Fibroblast of lung (primary cell): ENCODE measurements around the gene PREP. TPM values are rescaled to one million over a fixed set of nuclear protein-coding genes. Genes with fewer than 3 reads are reported as not detected.

Experiments used
- DNase-seq, 2 donors: peaks; one replicate each; pipeline versions ENCODE4 v3.0.0 to v3.0.0-alpha.2; 2010; ENCODE audit warnings: low read depth in 2 of 2
- H2AFZ ChIP-seq: 2 replicates; pipeline ENCODE4 v1.5.1; 2012; ENCODE audit warnings: low read length, control low read depth, inconsistent platforms
- H3K27ac ChIP-seq: 2 replicates; pipeline ENCODE4 v1.5.1; 2011; ENCODE audit warnings: low read length, control low read depth; ENCODE audit not compliant: insufficient read depth
- H3K27me3 ChIP-seq: 2 replicates; pipeline ENCODE4 v1.5.1; 2011; ENCODE audit warnings: mild to moderate bottlenecking, low read length; ENCODE audit not compliant: control insufficient read depth, insufficient read depth
- H3K36me3 ChIP-seq: 2 replicates; pipeline ENCODE4 v1.5.1; 2011; ENCODE audit warnings: low read length; ENCODE audit not compliant: control insufficient read depth, insufficient read depth
- H3K4me1 ChIP-seq: 2 replicates; pipeline ENCODE4 v1.5.1; 2011; ENCODE audit warnings: low read length; ENCODE audit not compliant: control insufficient read depth, insufficient read depth; ENCODE audit errors: extremely low read depth
- H3K4me2 ChIP-seq: 2 replicates; pipeline ENCODE4 v1.5.1; 2011; ENCODE audit warnings: low read length, control low read depth; ENCODE audit not compliant: insufficient read depth; ENCODE audit errors: extremely low read depth
- H3K4me3 ChIP-seq, 4 experiments: fragments of 200-600 bp in 1 of 4; sonication (generic) in 1 of 4; replicated peaks in 1 of 4; 2 replicates each; pipeline ENCODE4 v1.5.1; 2011 to 2016; ENCODE audit warnings: low read length in 4 of 4, low read depth in 3 of 4, mild to moderate bottlenecking in 3 of 4, control low read depth in 2 of 4, inconsistent platforms in 1 of 4, mixed read lengths in 1 of 4; ENCODE audit not compliant: insufficient read depth in 1 of 4; ENCODE audit errors: control extremely low read depth in 1 of 4
- H3K79me2 ChIP-seq: 2 replicates; pipeline ENCODE4 v1.5.1; 2012; ENCODE audit warnings: mild to moderate bottlenecking, low read length, inconsistent platforms; ENCODE audit not compliant: control insufficient read depth, insufficient read depth
- H3K9ac ChIP-seq: 2 replicates; pipeline ENCODE4 v1.5.1; 2011; ENCODE audit warnings: mild to moderate bottlenecking, low read length, control low read depth; ENCODE audit not compliant: insufficient read depth
- H3K9me3 ChIP-seq: 2 replicates; pipeline ENCODE4 v1.5.1; 2012; ENCODE audit warnings: low read depth, low read length; ENCODE audit not compliant: control insufficient read depth, insufficient read depth
- H4K20me1 ChIP-seq: 2 replicates; pipeline ENCODE4 v1.5.1; 2011; ENCODE audit warnings: low read length; ENCODE audit not compliant: control insufficient read depth, insufficient read depth; ENCODE audit errors: extremely low read depth
- EZH2 ChIP-seq: IDR thresholded peaks from 2 replicates; pipeline ENCODE4 v1.5.1; 2012; ENCODE audit warnings: low read length, control low read depth, mild to moderate bottlenecking; ENCODE audit errors: missing control alignments
- polyA plus RNA-seq, 2 donors: library from polyadenylated mRNA; depleted of rRNA in 1 of 2; stranded (reverse) in 1 of 2; unstranded in 1 of 2; fragments of >200 nt; gene quantifications; 2 replicates each; pipeline ENCODE4 v1.2.1, GENCODE V29; 2011 to 2012; ENCODE audit warnings: missing spikeins in 1 of 2
- total RNA-seq: library from RNA; depleted of rRNA; stranded (reverse); fragments of >200 nt; gene quantifications from 2 replicates; pipeline ENCODE4 v1.2.1, GENCODE V29; 2014
- TF ChIP-seq, protein P1 (sequence below), 2 donors: IDR thresholded peaks in 1 of 2; conservative IDR thresholded peaks in 1 of 2; 1 replicate in 1 of 2; 2 replicates in 1 of 2; pipeline ENCODE4 v1.5.1; 2011 to 2012; ENCODE audit warnings: low read length in 2 of 2, control low read depth in 1 of 2, inconsistent platforms in 1 of 2, low read depth in 1 of 2, mild to moderate bottlenecking in 1 of 2

Gene PREP
- total and polyA plus RNA-seq, 2 donors (not counting 1 experiment from before 2014, with no cell fraction given), result 18.3 to 30.7 TPM

DNA sequence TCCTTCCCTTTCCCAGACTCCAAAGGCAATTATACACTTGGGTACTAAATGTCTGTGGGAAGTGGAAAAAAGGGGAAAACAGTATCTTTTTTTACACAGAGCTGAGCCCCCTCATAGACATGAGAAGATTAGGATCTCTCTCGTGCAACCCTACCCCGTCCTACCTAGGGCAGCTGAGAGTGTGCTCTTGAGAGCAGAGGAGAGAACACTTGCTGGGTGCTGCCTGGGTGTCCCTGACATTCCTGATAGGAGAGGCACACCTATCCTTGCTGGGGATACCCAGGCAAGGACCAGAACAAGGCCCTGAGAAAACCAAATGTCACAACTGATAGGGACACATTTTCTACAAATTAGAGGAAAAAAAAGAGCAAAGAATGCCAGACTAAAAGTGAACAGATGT is 81.2 kb downstream of the PREP start:
- H3K4me1 ChIP-seq, result no peaks in the 10 kb centered on the region
- no peaks in the 10 kb centered on the region for H3K9me3 ChIP-seq
- no peaks in the 10 kb centered on the region for H3K27me3 ChIP-seq
- no peak overlapping the region for H3K9ac ChIP-seq
- H2AFZ ChIP-seq, result no peak overlapping the region
- H3K4me2 ChIP-seq, result no peak overlapping the region
- H3K36me3 ChIP-seq, result no peaks in the 10 kb centered on the region
- no peak for DNase-seq
- H3K79me2 ChIP-seq, result no peaks in the 10 kb centered on the region
- H4K20me1 ChIP-seq, result no peaks in the 10 kb centered on the region
- no peak for TF ChIP-seq EZH2
- TF ChIP-seq, protein P1, sequence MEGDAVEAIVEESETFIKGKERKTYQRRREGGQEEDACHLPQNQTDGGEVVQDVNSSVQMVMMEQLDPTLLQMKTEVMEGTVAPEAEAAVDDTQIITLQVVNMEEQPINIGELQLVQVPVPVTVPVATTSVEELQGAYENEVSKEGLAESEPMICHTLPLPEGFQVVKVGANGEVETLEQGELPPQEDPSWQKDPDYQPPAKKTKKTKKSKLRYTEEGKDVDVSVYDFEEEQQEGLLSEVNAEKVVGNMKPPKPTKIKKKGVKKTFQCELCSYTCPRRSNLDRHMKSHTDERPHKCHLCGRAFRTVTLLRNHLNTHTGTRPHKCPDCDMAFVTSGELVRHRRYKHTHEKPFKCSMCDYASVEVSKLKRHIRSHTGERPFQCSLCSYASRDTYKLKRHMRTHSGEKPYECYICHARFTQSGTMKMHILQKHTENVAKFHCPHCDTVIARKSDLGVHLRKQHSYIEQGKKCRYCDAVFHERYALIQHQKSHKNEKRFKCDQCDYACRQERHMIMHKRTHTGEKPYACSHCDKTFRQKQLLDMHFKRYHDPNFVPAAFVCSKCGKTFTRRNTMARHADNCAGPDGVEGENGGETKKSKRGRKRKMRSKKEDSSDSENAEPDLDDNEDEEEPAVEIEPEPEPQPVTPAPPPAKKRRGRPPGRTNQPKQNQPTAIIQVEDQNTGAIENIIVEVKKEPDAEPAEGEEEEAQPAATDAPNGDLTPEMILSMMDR (conservative IDR thresholded peaks at IDR 0.05 in 1 of 2, IDR thresholded peaks at IDR 0.05 in 1 of 2; ENCODE audit: low read depth in 1 of 2, low read length in 2 of 2), result no peak
- H3K27ac ChIP-seq, result no peak overlapping the region
- no peak overlapping the region for H3K4me3 ChIP-seq

DNA sequence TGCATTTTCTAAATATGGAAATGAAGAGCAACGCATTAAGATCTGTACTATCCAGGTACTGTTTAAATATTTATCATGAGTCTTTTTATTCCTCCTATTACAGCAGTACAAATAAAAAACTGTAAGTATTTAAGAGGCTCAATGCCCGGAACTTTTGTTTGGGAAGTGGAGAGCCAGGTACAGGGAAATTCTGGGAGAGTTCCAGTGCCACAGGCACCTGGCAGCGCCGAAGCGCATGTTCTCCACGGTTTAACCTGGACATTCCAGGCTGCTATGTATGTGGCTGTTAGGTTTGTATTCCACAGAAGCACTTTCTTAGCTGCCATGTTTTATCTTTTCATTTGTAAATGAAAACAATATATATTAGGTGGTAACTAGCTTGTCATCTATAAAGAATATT is 81.7 kb downstream of the PREP start:
- DNase-seq, result no peak
- H3K4me3 ChIP-seq, result no peak overlapping the region
- no peak overlapping the region for H3K4me2 ChIP-seq
- H3K79me2 ChIP-seq, result no peaks in the 10 kb centered on the region
- no peak overlapping the region for H2AFZ ChIP-seq
- no peaks in the 10 kb centered on the region for H3K4me1 ChIP-seq
- H3K9me3 ChIP-seq, result no peaks in the 10 kb centered on the region
- no peaks in the 10 kb centered on the region for H3K36me3 ChIP-seq
- H3K27me3 ChIP-seq, result no peaks in the 10 kb centered on the region
- H3K27ac ChIP-seq, result no peak overlapping the region
- no peak for TF ChIP-seq EZH2
- TF ChIP-seq, protein P1 (conservative IDR thresholded peaks at IDR 0.05 in 1 of 2, IDR thresholded peaks at IDR 0.05 in 1 of 2; ENCODE audit: low read depth in 1 of 2, low read length in 2 of 2), result no peak
- no peaks in the 10 kb centered on the region for H4K20me1 ChIP-seq
- no peak overlapping the region for H3K9ac ChIP-seq

DNA sequence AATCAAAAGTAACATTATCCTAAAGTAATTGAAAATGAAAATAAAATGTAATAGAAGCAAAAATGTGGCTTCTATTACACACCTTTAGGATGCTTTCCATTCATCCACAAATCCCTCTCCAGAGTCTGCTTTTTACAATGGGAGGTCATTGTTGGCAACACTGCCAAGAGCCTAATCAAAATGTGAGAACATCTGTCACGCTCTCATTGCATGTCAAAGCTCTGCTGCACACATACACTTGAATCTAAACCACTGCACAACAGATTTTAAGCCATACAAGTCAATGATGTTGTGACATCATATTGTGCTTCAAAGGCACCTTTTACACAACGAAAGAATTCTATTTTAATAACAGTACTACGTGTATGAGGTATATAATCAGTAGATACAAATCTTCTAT is 82.1 kb downstream of the PREP start:
- H3K4me2 ChIP-seq, result no peak overlapping the region
- no peak for DNase-seq
- no peaks in the 10 kb centered on the region for H3K27me3 ChIP-seq
- no peaks in the 10 kb centered on the region for H3K36me3 ChIP-seq
- no peaks in the 10 kb centered on the region for H4K20me1 ChIP-seq
- H3K4me3 ChIP-seq, result no peak overlapping the region
- H3K9ac ChIP-seq, result no peak overlapping the region
- no peaks in the 10 kb centered on the region for H3K4me1 ChIP-seq
- TF ChIP-seq, protein P1 (conservative IDR thresholded peaks at IDR 0.05 in 1 of 2, IDR thresholded peaks at IDR 0.05 in 1 of 2; ENCODE audit: low read depth in 1 of 2, low read length in 2 of 2), result no peak
- TF ChIP-seq EZH2, result no peak
- H3K9me3 ChIP-seq, result no peaks in the 10 kb centered on the region
- H3K27ac ChIP-seq, result no peak overlapping the region
- no peaks in the 10 kb centered on the region for H3K79me2 ChIP-seq
- H2AFZ ChIP-seq, result no peak overlapping the region
